ENCODE results near the gene CLDN10.

GRCh38 chr13:95608640-95609323 is 56.3 kb downstream of the CLDN10 start:
- TF ChIP-seq CTCF (conservative IDR thresholded peaks at IDR 0.05; ENCODE audit: low read depth, low read length) (no peak), EZH2 (IDR thresholded peaks at IDR 0.05; ENCODE audit: borderline replicate concordance, low read depth, low read length, poor library complexity, severe bottlenecking) (no peak)
